OCI-LY3 (cell line): Measurements from ENCODE around the gene S100A9.

Experiments
- H2AFZ ChIP-seq: fragments of 200-600, 300-600 bp; shearing (Covaris generic); 2 replicates; pipeline ENCODE4 v1.6.0; 2014; ENCODE audit warnings: antibody characterized with exemption, low read depth, low read length
- H3K27ac ChIP-seq: fragments of 200-600, 300-600 bp; sonication (generic); 2 replicates; pipeline ENCODE4 v1.5.1; 2014; ENCODE audit warnings: mild to moderate bottlenecking, low read length, moderate library complexity, mixed read lengths
- H3K27me3 ChIP-seq: fragments of 200-600, 300-600 bp; sonication (generic); 2 replicates; pipeline ENCODE4 v1.6.1; 2014; ENCODE audit warnings: low read depth, low read length, mixed read lengths
- H3K36me3 ChIP-seq: fragments of 200-600, 300-600 bp; sonication (generic); replicated peaks from 2 replicates; pipeline ENCODE3; 2014; ENCODE audit warnings: low read depth, low read length, mixed read lengths
- H3K4me1 ChIP-seq: fragments of 300-600, 200-600 bp; sonication (generic); 2 replicates; pipeline ENCODE4 v1.6.1; 2014; ENCODE audit warnings: low read length, mixed read lengths
- H3K4me2 ChIP-seq: fragments of 200-600, 300-600 bp; sonication (generic); 2 replicates; pipeline ENCODE4 v1.6.1; 2014; ENCODE audit warnings: low read length, mixed read lengths
- H3K4me3 ChIP-seq: fragments of 300-600, 200-600 bp; sonication (generic); 2 replicates; pipeline ENCODE4 v1.5.1; 2014; ENCODE audit warnings: antibody characterized with exemption, mild to moderate bottlenecking, low read length, moderate library complexity
- H3K79me2 ChIP-seq: fragments of 300-600, 200-600 bp; shearing (Covaris generic); 2 replicates; pipeline ENCODE4 v1.6.1; 2014; ENCODE audit warnings: mild to moderate bottlenecking, low read length, mixed read lengths
- H3K9ac ChIP-seq: fragments of 300-600, 200-600 bp; shearing (Covaris generic); 2 replicates; pipeline ENCODE4 v1.6.0; 2014; ENCODE audit warnings: mild to moderate bottlenecking, low read length, moderate library complexity
- H3K9me3 ChIP-seq: fragments of 200-600, 300-600 bp; shearing (Covaris generic); 2 replicates; pipeline ENCODE4 v1.6.1; 2014; ENCODE audit warnings: low read length, mixed read lengths; ENCODE audit not compliant: insufficient read depth
- H4K20me1 ChIP-seq: fragments of 200-600, 300-600 bp; sonication (generic); 2 replicates; pipeline ENCODE4 v1.6.1; 2016; ENCODE audit warnings: low read length, mixed read lengths; ENCODE audit not compliant: insufficient read depth
- EZH2phosphoT487 ChIP-seq: fragments of 200-600 bp; shearing (Covaris generic); IDR thresholded peaks from 2 replicates; pipeline ENCODE4 v1.6.1; 2018; ENCODE audit warnings: antibody characterized with exemption, mixed run types, low read depth
- TF ChIP-seq, protein P1 (sequence below): fragments of 200-600, 300-600 bp; sonication (generic); IDR thresholded peaks from 2 replicates; pipeline ENCODE4 v1.5.1; 2014; ENCODE audit warnings: antibody characterized with exemption, low read length, low read depth

Gene S100A9

GRCh38 chr1:153366261-153366660 is 8.6 kb downstream of the S100A9 start:
- no peak for TF ChIP-seq EZH2phosphoT487
- TF ChIP-seq, protein P1, sequence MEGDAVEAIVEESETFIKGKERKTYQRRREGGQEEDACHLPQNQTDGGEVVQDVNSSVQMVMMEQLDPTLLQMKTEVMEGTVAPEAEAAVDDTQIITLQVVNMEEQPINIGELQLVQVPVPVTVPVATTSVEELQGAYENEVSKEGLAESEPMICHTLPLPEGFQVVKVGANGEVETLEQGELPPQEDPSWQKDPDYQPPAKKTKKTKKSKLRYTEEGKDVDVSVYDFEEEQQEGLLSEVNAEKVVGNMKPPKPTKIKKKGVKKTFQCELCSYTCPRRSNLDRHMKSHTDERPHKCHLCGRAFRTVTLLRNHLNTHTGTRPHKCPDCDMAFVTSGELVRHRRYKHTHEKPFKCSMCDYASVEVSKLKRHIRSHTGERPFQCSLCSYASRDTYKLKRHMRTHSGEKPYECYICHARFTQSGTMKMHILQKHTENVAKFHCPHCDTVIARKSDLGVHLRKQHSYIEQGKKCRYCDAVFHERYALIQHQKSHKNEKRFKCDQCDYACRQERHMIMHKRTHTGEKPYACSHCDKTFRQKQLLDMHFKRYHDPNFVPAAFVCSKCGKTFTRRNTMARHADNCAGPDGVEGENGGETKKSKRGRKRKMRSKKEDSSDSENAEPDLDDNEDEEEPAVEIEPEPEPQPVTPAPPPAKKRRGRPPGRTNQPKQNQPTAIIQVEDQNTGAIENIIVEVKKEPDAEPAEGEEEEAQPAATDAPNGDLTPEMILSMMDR: no peak
- no peak overlapping the region for H3K4me3 ChIP-seq
- no peaks in the 10 kb centered on the region for H3K9me3 ChIP-seq
- no peak overlapping the region for H3K9ac ChIP-seq
- no peaks in the 10 kb centered on the region for H4K20me1 ChIP-seq
- no peak overlapping the region for H2AFZ ChIP-seq
- no peaks in the 10 kb centered on the region for H3K36me3 ChIP-seq
- peaks cover 8% of the 10 kb centered on the region for H3K4me1 ChIP-seq
- H3K27ac ChIP-seq: no peak overlapping the region
- peaks cover 37% of the 10 kb centered on the region for H3K27me3 ChIP-seq
- H3K4me2 ChIP-seq: no peak overlapping the region
- H3K79me2 ChIP-seq: no peaks in the 10 kb centered on the region

DNA sequence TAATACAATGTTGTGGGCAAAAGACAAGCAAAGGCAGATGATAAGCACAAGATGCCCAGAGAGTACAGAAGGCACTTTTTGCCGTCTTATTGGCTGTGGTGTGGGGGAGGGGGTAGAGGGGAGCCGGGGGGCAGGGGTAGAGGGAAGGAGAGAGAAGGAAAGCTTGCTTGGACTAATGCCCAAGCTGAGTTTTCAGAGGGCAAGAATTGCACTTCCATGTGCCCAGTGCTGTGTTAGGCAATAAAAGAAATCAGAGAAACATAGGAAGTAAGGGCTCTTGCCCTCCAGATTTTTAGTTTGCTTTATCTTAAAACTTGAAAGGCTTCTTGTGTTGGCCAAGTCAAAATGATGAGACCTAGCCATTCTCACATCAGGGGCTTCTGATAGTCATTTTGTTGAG is 9.4 kb downstream of the S100A9 start:
- TF ChIP-seq, protein P1: no peak
- no peak for TF ChIP-seq EZH2phosphoT487
- Histone ChIP-seq H3K9me3 (no peaks in the 10 kb centered on the region), H3K27me3 (peaks cover 45% of the 10 kb centered on the region), H3K36me3 (no peaks in the 10 kb centered on the region), H3K9ac (no peak overlapping the region), H2AFZ (no peak overlapping the region), H3K4me3 (no peak overlapping the region), H3K79me2 (no peaks in the 10 kb centered on the region), H4K20me1 (no peaks in the 10 kb centered on the region), H3K4me1 (peaks cover 8% of the 10 kb centered on the region), H3K4me2 (no peak overlapping the region), H3K27ac (no peak overlapping the region)

DNA sequence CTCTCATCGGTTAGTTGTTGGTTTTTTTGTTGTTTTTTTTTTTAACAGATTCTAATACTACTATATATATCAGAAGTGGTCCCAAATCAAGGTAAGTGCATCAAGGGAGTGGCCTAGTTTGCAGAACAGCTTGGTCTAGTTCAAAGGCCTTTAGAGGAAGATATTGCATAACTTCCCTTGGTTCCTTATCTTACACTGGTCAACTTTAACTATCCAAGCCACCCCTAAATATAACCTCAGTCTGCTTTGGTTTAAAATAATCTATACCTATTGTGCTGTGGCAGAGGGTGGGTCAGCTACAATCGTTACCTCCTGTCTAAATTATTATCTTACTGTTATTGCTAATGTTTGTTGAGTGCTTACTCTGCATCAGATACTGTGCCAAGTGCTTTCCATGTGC is 10.8 kb downstream of the S100A9 start:
- Histone ChIP-seq H3K79me2 (no peaks in the 10 kb centered on the region), H3K9me3 (no peaks in the 10 kb centered on the region), H3K4me3 (no peak overlapping the region), H4K20me1 (no peaks in the 10 kb centered on the region), H2AFZ (no peak overlapping the region), H3K9ac (no peak overlapping the region), H3K36me3 (no peaks in the 10 kb centered on the region), H3K27me3 (peaks cover 40% of the 10 kb centered on the region), H3K27ac (no peak overlapping the region), H3K4me1 (peaks cover 8% of the 10 kb centered on the region), H3K4me2 (no peak overlapping the region)
- TF ChIP-seq, protein P1: no peak
- no peak for TF ChIP-seq EZH2phosphoT487

DNA sequence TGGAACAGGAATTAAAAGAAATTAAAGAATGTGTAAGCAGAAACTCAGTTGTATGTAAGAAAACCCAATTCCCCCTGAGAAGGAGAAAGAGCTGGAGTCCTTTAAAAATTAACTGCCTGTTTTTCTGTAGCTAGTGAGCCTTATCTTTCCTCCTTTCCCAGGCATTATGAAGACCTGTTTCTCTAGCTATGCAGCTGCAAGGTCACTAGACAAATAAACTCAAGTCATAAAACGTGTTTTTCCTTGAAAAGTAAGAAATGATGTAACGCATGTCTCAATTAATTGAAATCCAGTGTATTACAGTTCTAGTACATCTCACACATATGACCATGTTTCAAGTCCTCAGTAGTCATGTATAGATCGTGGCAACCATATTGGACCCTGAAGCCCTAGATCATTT is 12.5 kb downstream of the S100A9 start:
- no peaks in the 10 kb centered on the region for H4K20me1 ChIP-seq
- no peak overlapping the region for H2AFZ ChIP-seq
- H3K4me3 ChIP-seq: no peak overlapping the region
- no peaks in the 10 kb centered on the region for H3K9me3 ChIP-seq
- peaks cover 5% of the 10 kb centered on the region; the same call in 1 of the 2 replicates for H3K4me1 ChIP-seq
- no peak overlapping the region for H3K4me2 ChIP-seq
- no peaks in the 10 kb centered on the region for H3K79me2 ChIP-seq
- H3K9ac ChIP-seq: no peak overlapping the region
- no peak overlapping the region for H3K27ac ChIP-seq
- TF ChIP-seq EZH2phosphoT487: no peak
- TF ChIP-seq, protein P1: no peak
- no peaks in the 10 kb centered on the region for H3K36me3 ChIP-seq
- peaks cover 45% of the 10 kb centered on the region for H3K27me3 ChIP-seq
